Measurements from ENCODE around the gene TEP1.

- TF ChIP-seq POLR2A (IDR thresholded peaks at IDR 0.05; ENCODE audit: control extremely low read depth in 1 of 2, low read depth in 2 of 2, low read length in 2 of 2) (no peak), RNF2 (IDR thresholded peaks at IDR 0.05; ENCODE audit: borderline replicate concordance, low read depth, low read length, missing control alignments, poor library complexity, severe bottlenecking) (no peak), CTCF (IDR thresholded peaks at IDR 0.05; ENCODE audit: control extremely low read depth in 1 of 3, insufficient read depth in 1 of 3, low read depth in 1 of 3, low read length in 3 of 3) (no peak), ATF2 (IDR thresholded peaks at IDR 0.05; ENCODE audit: low read length) (no peak), CEBPB (IDR thresholded peaks at IDR 0.05; ENCODE audit: low read depth, low read length) (no peak), TAF1 (IDR thresholded peaks at IDR 0.05; ENCODE audit: low read depth, low read length) (no peak), BCL11A (IDR thresholded peaks at IDR 0.05; ENCODE audit: low read depth in 2 of 2, low read length in 2 of 2) (no peak)
These were observed 12.7 kb downstream of the TEP1 start for GRCh38 chr14:20400589-20400964.
